Inflammatory macrophage treated with lipopolysaccharide for 4 hours (primary cell): ENCODE measurements around the gene SLX4.

Experiments
- DNase-seq: peaks from one replicate; pipeline ENCODE4 v3.0.0-alpha.2; 2020

Gene SLX4

DNA sequence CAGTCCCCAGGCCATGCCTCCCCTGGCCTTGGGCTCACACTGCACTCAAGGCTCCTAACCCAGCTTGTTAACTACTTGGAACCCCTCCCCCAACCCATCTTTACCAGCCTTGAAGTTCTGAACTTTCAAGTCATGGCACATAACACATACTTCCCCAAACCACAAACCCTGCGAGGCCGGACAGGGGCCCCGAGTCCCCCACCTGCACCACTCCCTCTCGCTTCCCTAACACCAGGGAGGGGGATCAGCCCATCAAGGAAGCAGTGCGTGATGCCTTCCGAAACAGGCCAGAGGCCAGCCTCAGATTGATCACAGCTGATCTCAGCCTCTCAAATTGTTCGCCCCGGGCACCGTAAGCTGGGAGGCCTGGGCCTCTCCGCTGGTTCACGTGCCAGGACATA is 31.2 kb downstream of the SLX4 start:
- no peak for DNase-seq

GRCh38 chr16:3579776-3580175 is 31.6 kb downstream of the SLX4 start:
- no peak for DNase-seq

DNA sequence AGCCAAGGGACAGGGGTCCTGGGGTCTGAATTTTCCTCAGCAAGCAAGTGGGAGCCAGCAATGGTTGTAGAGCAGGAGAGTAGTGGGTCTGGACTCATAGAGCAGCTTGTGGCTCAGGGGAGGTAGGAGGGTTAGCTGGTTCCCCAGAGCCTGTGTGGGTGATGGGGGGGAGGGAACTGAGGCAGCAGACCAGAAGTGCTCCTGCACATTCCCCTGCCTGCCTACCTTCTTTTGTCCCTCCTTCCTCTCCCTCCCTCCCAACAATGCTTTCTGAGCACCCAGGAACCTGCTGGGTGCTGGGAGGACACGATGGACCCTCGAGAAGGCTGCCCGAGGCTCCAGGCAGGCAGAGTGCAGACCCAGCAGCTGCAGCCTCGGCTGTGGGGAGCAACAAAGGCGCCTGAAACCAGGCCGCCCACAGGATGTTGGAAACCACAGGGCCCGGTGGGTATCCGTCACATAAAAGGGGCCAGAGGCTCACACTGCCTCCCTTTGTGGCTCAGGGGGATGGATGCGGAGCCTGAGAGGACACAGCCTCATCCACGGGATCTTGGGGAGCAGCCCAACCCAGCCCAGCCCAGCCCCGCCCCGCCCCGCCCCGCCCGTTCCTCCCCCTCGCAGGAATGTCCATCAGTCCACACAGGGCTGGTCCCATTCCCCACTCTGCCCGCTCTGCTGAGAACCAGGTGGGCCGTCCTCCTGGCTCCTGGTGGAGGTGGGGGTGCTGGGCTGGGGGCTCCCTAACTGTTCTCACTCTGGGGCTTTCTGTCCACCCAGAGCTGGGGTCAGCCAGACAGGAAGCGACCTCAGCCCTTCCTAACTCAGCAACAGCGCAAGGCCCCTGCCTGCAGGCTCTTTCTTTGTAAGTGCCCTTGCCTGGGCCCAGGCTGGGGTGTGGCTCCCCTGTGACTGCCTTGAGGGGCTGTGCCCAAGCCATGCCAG is 32.5 kb downstream of the SLX4 start:
- no peak for DNase-seq

DNA sequence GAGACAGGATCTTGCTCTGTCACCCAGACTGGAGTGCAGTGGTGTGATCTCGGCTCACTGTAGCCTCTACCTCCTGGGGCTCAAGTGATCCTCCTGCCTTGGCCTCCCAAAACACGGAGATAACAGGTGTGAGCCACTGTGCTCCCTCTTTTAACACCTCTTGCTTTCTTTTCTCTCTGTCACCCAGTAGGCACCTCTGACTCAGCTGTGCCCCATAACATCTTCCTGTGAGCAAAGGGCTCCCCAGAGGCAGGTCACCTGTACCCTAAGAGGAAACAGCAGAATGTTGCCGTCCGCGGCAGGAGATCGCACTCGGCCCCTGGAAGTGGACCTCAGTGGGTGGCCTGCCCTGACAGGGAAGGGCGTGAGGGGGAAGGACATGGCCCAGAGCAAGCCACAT is 33.3 kb downstream of the SLX4 start:
- DNase-seq, result no peak

GRCh38 chr16:3577302-3577752 is 34.1 kb downstream of the SLX4 start, which contains the start of gene NLRC3:
NLRC3 (minus strand) TSS chr16:3577403; CDS start chr16:3565036, 12,367 bp downstream.
- DNase-seq, result no peak

- DNase-seq, result no peak
Observed at GRCh38 chr16:3576211-3576610, 35.2 kb downstream of the SLX4 start.

DNA sequence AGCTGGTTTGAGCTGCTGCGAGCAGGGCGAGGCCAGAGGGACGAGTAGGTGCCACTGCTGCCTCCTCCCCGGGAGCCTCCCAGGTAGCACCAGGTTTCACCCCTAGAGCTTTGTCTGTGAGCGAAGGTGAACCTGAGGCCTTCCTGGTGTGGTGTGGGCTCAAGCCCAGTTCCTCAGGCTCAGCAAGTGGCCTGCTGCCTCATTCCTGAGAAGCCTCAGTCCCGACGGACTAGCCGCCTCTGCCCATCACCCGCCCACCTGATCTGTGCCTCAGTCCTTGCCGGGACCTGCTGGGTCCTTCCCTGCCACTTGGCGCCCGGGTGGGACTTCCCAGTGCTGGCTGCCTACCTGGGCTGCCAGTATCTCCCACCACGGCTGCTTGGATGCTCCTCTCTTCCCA is 35.9 kb downstream of the SLX4 start:
- DNase-seq, result no peak

GRCh38 chr16:3574195-3574594 is 37.2 kb downstream of the SLX4 start:
- DNase-seq, result no peak

DNA sequence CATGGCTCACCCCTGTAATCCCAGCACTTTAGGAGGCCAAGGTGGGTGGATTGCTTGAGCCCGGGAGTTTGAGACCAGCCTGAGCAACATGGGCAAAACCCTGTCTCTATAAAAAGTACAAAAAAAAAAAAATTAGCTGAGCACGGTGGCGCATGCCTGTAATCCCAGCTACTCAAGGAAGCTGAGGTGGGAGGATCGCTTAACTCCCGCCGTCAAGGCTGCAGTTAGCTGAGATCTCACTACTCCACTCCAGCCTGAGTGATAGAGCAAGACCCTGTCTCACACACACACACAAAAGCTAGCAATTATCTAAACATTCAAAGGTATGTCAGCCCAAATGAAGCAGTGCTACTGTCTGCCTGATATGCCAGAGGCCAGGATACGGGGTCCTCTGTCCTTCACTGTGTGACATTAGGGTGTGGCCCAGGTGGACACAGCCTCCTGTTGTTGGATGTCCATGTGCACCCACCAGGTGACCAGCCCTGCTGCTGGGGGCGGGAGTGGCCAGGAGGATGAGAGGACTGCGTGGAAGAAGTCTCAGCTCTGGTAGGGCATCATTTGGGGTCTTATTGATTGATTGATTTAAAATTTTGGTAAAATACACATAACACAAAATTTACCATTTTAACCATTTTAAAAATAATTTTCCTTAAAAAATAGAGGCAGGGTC is 38.1 kb downstream of the SLX4 start:
- no peak for DNase-seq

- DNase-seq, result no peak
Observed at GRCh38 chr16:3570420-3571062, 40.9 kb downstream of the SLX4 start.

DNA sequence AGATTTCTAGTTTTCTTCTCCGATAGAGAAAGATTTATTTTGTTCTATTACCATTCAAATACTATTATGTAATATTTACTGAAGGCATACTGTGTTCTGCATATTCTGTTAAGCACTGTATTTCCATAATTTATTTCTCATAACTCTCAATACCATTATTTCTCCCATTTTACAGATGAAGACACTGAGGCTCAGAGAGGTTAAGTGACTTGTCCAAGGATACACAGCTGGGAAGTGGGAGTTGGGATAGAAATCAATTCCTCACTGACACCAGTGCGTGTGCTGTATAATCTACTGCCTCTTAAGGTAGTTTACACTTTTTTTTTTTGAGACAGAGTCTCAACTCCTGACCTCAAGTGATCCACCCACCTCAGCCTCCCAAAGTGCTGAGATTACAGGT is 41.6 kb downstream of the SLX4 start:
- DNase-seq, result no peak

- no peak for DNase-seq
Observed at GRCh38 chr16:3566990-3567389, 44.4 kb downstream of the SLX4 start.

DNA sequence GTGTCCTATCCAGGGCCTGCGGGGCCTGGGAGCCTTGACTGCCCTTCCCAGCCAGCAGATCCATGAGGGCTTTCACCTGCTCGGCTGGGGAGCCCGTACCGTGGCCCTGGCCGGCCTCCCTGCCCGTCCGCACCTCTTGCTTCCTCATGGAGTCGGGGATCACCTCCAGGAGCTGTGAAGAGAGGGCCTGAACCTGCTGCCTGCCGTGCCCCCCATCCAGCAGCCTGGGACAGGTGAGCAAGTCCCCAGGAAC is 46.6 kb downstream of the SLX4 start:
- DNase-seq, result no peak

DNA sequence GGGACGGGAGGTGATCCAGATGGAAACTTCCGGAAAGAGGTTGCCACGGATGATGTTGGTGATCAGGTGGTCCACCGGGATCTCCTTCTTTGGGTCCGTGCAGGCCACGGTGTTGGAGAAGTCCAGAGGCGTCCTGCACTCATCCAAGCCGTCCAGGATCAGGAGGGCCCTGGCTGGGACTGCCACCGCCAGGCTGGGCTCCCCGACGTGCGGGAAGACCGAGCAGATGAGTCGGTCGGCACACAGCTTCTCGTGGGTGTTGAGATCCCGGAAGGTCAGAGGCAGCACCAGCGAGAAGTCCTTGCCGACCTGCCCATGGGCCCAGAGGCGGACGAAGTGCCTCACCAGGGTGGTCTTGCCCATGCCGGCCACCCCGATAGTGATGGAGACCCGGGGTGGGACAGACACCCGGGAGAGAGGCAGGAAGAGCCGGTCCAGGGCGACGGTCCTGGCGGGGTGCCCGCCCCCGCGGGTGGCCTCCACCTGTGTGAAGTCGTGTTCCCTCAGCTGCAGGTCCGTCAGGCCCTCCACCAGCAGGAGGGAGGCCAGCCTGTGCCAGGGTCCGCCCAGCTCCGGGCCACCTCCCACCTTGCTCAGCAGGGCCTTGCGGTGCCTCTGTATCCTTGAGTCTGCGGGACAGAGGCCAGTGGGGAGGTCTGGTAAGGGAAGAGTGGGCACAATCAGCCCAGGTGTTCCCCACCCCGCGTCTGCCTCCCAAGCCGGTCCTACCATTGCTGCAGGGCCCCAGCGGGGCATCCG is 47.1 kb downstream of the SLX4 start:
- DNase-seq, result no peak

- no peak for DNase-seq
Observed at GRCh38 chr16:3562914-3563480, 48.4 kb downstream of the SLX4 start.

GRCh38 chr16:3561626-3562025 is 49.8 kb downstream of the SLX4 start:
- DNase-seq, result no peak

GRCh38 chr16:3554351-3554928 is 57.0 kb downstream of the SLX4 start:
- DNase-seq, result no peak

DNA sequence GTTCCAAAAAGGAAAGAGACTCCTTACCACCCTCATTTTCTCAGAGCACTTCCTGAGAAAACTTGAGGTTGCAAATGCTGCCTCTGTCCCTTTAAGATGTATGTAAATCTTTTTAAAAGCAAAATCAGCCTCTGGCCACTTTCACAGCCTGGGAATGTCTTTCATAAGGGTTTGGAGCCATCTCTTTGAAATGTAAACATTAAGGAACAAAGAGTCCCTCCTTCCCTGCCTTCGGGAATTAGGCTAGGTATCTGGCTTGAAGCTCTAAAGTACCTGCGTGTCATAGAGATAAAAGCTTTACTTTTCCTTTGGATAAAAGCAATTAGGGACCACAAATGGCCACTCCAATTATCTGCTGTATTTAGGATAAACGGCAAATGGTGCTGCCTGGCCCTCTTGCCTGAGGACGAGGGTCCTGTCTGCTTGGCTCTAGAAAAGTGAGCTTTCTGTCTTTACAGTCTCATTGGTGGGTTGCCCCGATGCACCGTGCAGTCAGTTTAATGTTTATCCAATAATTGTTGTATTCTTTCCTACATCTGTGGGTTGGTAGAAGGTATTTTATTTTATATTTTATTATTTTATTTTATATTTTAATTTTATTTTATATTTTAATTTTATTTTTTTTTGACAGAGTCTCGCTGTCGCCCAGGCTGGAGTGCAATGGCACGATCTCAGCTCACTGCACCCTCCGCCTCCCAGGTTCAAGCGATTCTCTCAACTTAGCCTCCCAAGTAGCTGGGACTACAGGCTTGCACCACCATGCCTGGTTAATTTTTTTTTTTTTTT is 58.1 kb downstream of the SLX4 start:
- no peak for DNase-seq

GRCh38 chr16:3550851-3551847 is 60.3 kb downstream of the SLX4 start:
- no peak for DNase-seq

DNA sequence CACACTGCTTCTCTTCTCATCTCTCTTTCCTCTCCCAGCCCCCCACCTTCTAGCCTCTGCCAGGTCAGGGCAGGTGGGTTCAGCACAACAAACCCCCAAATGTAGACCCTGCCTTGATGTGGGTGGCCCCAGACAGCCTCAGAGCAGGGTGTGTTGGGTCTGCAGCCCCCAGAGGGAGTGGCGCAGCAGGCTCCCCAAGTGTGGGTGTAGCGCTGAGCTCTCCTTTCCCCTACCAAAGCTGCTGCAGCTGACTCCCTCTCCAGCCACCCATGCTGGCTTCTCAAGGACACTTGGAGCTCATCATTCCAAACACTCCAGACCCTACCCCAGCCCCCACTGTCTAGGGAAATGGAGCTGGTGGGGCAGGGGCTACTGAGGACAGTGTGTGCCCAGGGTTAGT is 61.5 kb downstream of the SLX4 start:
- DNase-seq, result no peak
